ENCODE measurements around the gene GPATCH1. TPM values are rescaled to one million over a fixed set of nuclear protein-coding genes. Genes with fewer than 3 reads are reported as not detected.

The GPATCH1 gene
- total RNA-seq, 1 experiment from 2014 or later, result 16.6 TPM

- intact Hi-C loops (cut with micrococcal nuclease; ENCODE audit: unreplicated experiment), result no loop called here
- H3K27ac ChIP-seq (ENCODE audit: low read depth, low read length, poor library complexity, severe bottlenecking), result no peak overlapping the region
- CTCF ChIA-PET, result no interaction called here
- no peak for TF ChIP-seq EZH2 (IDR thresholded peaks at IDR 0.05; ENCODE audit: borderline replicate concordance, low read depth, low read length, poor library complexity, severe bottlenecking)
- TF ChIP-seq, protein P1, sequence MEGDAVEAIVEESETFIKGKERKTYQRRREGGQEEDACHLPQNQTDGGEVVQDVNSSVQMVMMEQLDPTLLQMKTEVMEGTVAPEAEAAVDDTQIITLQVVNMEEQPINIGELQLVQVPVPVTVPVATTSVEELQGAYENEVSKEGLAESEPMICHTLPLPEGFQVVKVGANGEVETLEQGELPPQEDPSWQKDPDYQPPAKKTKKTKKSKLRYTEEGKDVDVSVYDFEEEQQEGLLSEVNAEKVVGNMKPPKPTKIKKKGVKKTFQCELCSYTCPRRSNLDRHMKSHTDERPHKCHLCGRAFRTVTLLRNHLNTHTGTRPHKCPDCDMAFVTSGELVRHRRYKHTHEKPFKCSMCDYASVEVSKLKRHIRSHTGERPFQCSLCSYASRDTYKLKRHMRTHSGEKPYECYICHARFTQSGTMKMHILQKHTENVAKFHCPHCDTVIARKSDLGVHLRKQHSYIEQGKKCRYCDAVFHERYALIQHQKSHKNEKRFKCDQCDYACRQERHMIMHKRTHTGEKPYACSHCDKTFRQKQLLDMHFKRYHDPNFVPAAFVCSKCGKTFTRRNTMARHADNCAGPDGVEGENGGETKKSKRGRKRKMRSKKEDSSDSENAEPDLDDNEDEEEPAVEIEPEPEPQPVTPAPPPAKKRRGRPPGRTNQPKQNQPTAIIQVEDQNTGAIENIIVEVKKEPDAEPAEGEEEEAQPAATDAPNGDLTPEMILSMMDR (conservative IDR thresholded peaks at IDR 0.05; ENCODE audit: low read depth, low read length), result no peak
- DNase-seq (ENCODE audit: low spot score), result no peak
- POLR2A ChIA-PET (ENCODE audit: low non-redundant PET), result no interaction called here
- peaks cover 5% of the 10 kb centered on the region for H3K4me1 ChIP-seq (ENCODE audit: insufficient read depth, low read length, poor library complexity, severe bottlenecking)
- no peaks in the 10 kb centered on the region for H3K36me3 ChIP-seq (ENCODE audit: insufficient read depth, low read length, poor library complexity, severe bottlenecking)
- TSS peak; percentile 53 for BruUV-seq (replicated peaks)
- H3K9me3 ChIP-seq (ENCODE audit: low read depth, low read length, poor library complexity, severe bottlenecking), result no peaks in the 10 kb centered on the region
- H3K27me3 ChIP-seq (replicated peaks; ENCODE audit: insufficient read depth, low read depth, low read length, poor library complexity), result no peaks in the 10 kb centered on the region
- H3K4me3 ChIP-seq (ENCODE audit: low read depth, low read length, poor library complexity, severe bottlenecking), result peak overlapping the region; percentile 62
Observed at GRCh38 chr19:33062902-33063301, 18.1 kb upstream of the GPATCH1 start.

- no TSS peak for BruUV-seq (replicated peaks)
- Histone ChIP-seq H3K27me3 (replicated peaks; ENCODE audit: insufficient read depth, low read depth, low read length, poor library complexity) (no peaks in the 10 kb centered on the region), H3K36me3 (ENCODE audit: insufficient read depth, low read length, poor library complexity, severe bottlenecking) (no peaks in the 10 kb centered on the region), H3K27ac (ENCODE audit: low read depth, low read length, poor library complexity, severe bottlenecking) (no peak overlapping the region), H3K4me3 (ENCODE audit: low read depth, low read length, poor library complexity, severe bottlenecking) (peak overlapping the region; percentile 62), H3K9me3 (ENCODE audit: low read depth, low read length, poor library complexity, severe bottlenecking) (no peaks in the 10 kb centered on the region), H3K4me1 (ENCODE audit: insufficient read depth, low read length, poor library complexity, severe bottlenecking) (peaks cover 5% of the 10 kb centered on the region)
- ChIA-PET POLR2A (ENCODE audit: low non-redundant PET) (no interaction called here), CTCF (no interaction called here)
- TF ChIP-seq, protein P1 (conservative IDR thresholded peaks at IDR 0.05; ENCODE audit: low read depth, low read length), result no peak
- TF ChIP-seq EZH2 (IDR thresholded peaks at IDR 0.05; ENCODE audit: borderline replicate concordance, low read depth, low read length, poor library complexity, severe bottlenecking), result no peak
- peak; percentile 60 for DNase-seq (ENCODE audit: low spot score)
- intact Hi-C loops (cut with micrococcal nuclease; ENCODE audit: unreplicated experiment), result no loop called here
Observed at GRCh38 chr19:33063356-33063752, 17.6 kb upstream of the GPATCH1 start.

GRCh38 chr19:33063753-33064457, 17.1 kb upstream of the GPATCH1 start:
- Histone ChIP-seq H3K4me3 (ENCODE audit: low read depth, low read length, poor library complexity, severe bottlenecking) (peak overlapping the region; percentile 62), H3K36me3 (ENCODE audit: insufficient read depth, low read length, poor library complexity, severe bottlenecking) (no peaks in the 10 kb centered on the region), H3K27ac (ENCODE audit: low read depth, low read length, poor library complexity, severe bottlenecking) (no peak overlapping the region), H3K9me3 (ENCODE audit: low read depth, low read length, poor library complexity, severe bottlenecking) (no peaks in the 10 kb centered on the region), H3K27me3 (replicated peaks; ENCODE audit: insufficient read depth, low read depth, low read length, poor library complexity) (no peaks in the 10 kb centered on the region), H3K4me1 (ENCODE audit: insufficient read depth, low read length, poor library complexity, severe bottlenecking) (peaks cover 5% of the 10 kb centered on the region)
- DNase-seq (ENCODE audit: low spot score), result peak; percentile 46
- TF ChIP-seq EZH2 (IDR thresholded peaks at IDR 0.05; ENCODE audit: borderline replicate concordance, low read depth, low read length, poor library complexity, severe bottlenecking), result no peak
- TF ChIP-seq, protein P1 (conservative IDR thresholded peaks at IDR 0.05; ENCODE audit: low read depth, low read length), result no peak
- ChIA-PET POLR2A (ENCODE audit: low non-redundant PET) (no interaction called here), CTCF (no interaction called here)
- no TSS peak for BruUV-seq (replicated peaks)
- intact Hi-C loops (cut with micrococcal nuclease; ENCODE audit: unreplicated experiment), result no loop called here
